Bronchial epithelial cell (primary cell): ENCODE data around the gene ATF4. TPM values are rescaled to one million over a fixed set of nuclear protein-coding genes. Genes with fewer than 3 reads are reported as not detected.

Experiments
- DNase-seq: peaks from one replicate; pipeline ENCODE4 v3.0.0-alpha.2; 2010; ENCODE audit warnings: low read depth
- FAIRE-seq: peaks from 2 replicates; lab custom pipeline; 2011; peaks lifted over from hg19 to GRCh38; lab: Jason Lieb, UNC
- H3K27me3 ChIP-seq: 2 replicates; pipeline ENCODE4 v1.5.1; 2011; ENCODE audit warnings: low read length; ENCODE audit not compliant: control insufficient read depth, insufficient read depth
- H3K36me3 ChIP-seq: 2 replicates; pipeline ENCODE4 v1.5.1; 2011; ENCODE audit warnings: low read length; ENCODE audit not compliant: control insufficient read depth, insufficient read depth
- H3K4me3 ChIP-seq: 2 replicates; pipeline ENCODE4 v1.5.1; 2011; ENCODE audit warnings: mild to moderate bottlenecking, low read depth, low read length, control low read depth
- total RNA-seq: library from RNA; depleted of rRNA; stranded (reverse); fragments of >200 nt; gene quantifications from 2 replicates; pipeline ENCODE4 v1.2.1, GENCODE V29; 2014
- TF ChIP-seq, protein P1 (sequence below): IDR thresholded peaks from 2 replicates; pipeline ENCODE4 v1.5.1; 2011; ENCODE audit warnings: mild to moderate bottlenecking, moderate library complexity, low read length, control low read depth, inconsistent platforms; ENCODE audit not compliant: insufficient read depth, severe bottlenecking

The ATF4 gene
- total RNA-seq, 1 donor from 2014 or later: 410 TPM

DNA sequence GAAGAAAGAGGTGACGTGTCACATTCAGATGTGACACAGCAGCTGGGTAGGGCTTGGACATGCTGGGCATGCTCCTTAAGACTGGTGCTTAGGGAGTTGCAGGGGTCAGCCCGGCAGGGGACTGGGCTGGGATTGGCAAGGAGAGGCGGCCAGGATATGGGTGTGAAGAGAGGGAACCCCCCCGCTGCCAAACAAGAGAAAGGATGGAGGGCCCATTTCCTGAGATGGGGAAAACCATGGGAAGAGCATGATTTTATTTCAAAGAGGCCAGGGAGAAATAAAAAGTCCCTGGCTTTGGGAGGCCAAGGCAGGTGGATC lies 5.3 kb downstream of the ATF4 start:
- no peaks in the 10 kb centered on the region for H3K27me3 ChIP-seq
- TF ChIP-seq, protein P1, sequence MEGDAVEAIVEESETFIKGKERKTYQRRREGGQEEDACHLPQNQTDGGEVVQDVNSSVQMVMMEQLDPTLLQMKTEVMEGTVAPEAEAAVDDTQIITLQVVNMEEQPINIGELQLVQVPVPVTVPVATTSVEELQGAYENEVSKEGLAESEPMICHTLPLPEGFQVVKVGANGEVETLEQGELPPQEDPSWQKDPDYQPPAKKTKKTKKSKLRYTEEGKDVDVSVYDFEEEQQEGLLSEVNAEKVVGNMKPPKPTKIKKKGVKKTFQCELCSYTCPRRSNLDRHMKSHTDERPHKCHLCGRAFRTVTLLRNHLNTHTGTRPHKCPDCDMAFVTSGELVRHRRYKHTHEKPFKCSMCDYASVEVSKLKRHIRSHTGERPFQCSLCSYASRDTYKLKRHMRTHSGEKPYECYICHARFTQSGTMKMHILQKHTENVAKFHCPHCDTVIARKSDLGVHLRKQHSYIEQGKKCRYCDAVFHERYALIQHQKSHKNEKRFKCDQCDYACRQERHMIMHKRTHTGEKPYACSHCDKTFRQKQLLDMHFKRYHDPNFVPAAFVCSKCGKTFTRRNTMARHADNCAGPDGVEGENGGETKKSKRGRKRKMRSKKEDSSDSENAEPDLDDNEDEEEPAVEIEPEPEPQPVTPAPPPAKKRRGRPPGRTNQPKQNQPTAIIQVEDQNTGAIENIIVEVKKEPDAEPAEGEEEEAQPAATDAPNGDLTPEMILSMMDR: no peak
- DNase-seq (no peak), FAIRE-seq (no peak)
- H3K4me3 ChIP-seq: no peak overlapping the region
- H3K36me3 ChIP-seq: peaks cover 24% of the 10 kb centered on the region

DNA sequence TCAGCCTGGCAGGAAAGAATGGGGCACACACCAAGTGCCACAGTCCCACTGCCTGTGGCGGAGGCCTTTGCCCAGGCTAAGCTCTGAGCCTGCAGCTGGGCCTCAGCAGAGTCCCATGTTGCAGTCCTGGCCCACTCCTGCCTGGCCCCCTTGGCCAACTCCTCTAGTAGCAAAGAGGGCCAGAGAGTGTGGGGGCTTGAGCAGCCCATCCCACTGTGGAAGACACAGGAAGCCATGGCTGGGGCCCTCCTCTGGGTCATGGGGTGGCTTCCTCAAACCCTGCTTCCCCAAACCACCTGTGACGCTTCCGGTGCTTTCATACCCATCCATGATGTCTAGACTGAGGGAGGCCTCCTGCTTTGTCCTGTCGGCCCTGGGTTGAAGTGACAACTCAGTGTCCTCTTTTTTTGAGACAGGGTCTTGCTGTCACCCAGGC lies 6.4 kb downstream of the ATF4 start:
- FAIRE-seq: no peak
- no peak for DNase-seq
- Histone ChIP-seq H3K27me3 (no peaks in the 10 kb centered on the region), H3K36me3 (peaks cover 16% of the 10 kb centered on the region), H3K4me3 (no peak overlapping the region)
- TF ChIP-seq, protein P1: no peak

GRCh38 chr22:39527481-39527961 lies 7.2 kb downstream of the ATF4 start:
- H3K27me3 ChIP-seq: no peaks in the 10 kb centered on the region
- DNase-seq: peak; percentile 55
- TF ChIP-seq, protein P1: no peak
- no peak overlapping the region for H3K4me3 ChIP-seq
- no peak for FAIRE-seq
- peaks cover 12% of the 10 kb centered on the region for H3K36me3 ChIP-seq

- Histone ChIP-seq H3K27me3 (no peaks in the 10 kb centered on the region), H3K36me3 (peaks cover 11% of the 10 kb centered on the region), H3K4me3 (no peak overlapping the region)
- DNase-seq (no peak), FAIRE-seq (no peak)
- TF ChIP-seq, protein P1: no peak
Measured at GRCh38 chr22:39528080-39528661, 7.8 kb downstream of the ATF4 start.

- DNase-seq (peak; percentile 71), FAIRE-seq (peak; percentile 80)
- TF ChIP-seq, protein P1: peak; percentile 99
- Histone ChIP-seq H3K27me3 (no peaks in the 10 kb centered on the region), H3K36me3 (peaks cover 11% of the 10 kb centered on the region), H3K4me3 (no peak overlapping the region)
Measured at GRCh38 chr22:39528681-39529486, 8.5 kb downstream of the ATF4 start.

- DNase-seq: no peak
- Histone ChIP-seq H3K36me3 (peaks cover 11% of the 10 kb centered on the region), H3K27me3 (no peaks in the 10 kb centered on the region), H3K4me3 (no peak overlapping the region)
- no peak for FAIRE-seq
- TF ChIP-seq, protein P1: no peak
Measured at GRCh38 chr22:39529487-39529851, 9.1 kb downstream of the ATF4 start.
